GM18499 (cell line): ENCODE data around the gene CCDC134.

ENCODE experiments used
- ATAC-seq: cut with Tn5 transposase; IDR thresholded peaks from one replicate; pipeline ENCODE4 v1.9.1; 2021; ENCODE audit warnings: moderate number of reproducible peaks; ENCODE audit not compliant: insufficient read depth, unreplicated experiment

The CCDC134 gene

DNA sequence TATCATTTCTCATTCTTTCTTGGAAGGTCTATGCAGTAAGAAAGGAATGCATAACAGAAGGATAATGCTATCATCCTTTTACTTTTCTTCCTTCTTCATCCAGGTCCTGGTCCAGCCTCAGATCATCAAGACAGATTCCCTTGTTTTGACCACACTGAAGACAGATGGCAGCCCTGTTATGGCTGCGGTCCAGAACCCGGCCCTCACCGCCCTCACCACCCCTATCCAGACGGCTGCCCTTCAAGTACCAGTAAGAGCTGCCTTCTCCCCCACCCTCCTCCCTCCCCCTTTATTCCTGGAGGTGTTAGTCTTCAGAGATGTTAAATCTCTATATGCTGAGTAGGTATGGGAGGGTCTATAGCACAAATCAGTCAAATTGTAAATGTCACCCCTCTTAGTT, 70.3 kb downstream of the CCDC134 start:
- ATAC-seq = no peak

DNA sequence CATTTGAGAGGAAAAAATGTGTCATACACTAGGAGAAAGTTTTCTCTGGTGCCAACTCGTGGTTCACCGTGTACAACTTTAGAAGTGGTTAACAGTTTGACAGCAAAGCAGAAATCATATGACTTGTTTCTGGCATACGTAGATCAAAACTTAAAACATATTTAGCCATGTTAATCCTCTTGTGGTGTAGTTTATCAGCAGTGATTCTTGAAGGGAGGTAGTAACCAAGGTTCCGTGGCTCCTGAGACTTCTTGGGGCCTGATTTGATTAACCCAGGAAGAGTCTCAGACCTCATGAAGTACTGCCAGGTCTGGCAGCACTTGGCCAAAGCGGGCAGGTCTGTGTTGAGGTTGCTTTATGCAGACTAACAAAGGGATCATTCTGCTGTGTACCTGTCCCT, 72.9 kb downstream of the CCDC134 start:
- ATAC-seq = no peak

DNA sequence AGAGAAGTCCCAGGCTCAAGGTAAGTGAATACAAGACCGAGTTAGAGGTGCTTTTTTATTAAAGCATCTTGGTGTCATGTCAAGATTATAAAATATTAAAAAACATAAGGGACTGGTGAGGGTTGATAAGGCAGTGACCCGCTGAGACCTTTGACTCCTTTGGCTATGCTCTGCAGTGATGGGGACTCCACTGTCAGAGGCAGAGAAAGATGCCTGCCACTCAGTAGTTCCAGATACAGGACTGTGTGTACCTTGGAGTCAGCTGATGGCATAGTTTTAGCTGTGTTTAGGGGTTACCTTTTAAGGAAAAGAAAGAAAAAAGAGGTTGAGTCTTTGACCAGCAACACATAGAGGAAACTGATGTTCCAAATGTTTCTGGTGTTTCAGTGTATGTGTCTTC, 73.6 kb downstream of the CCDC134 start:
- no peak for ATAC-seq

DNA sequence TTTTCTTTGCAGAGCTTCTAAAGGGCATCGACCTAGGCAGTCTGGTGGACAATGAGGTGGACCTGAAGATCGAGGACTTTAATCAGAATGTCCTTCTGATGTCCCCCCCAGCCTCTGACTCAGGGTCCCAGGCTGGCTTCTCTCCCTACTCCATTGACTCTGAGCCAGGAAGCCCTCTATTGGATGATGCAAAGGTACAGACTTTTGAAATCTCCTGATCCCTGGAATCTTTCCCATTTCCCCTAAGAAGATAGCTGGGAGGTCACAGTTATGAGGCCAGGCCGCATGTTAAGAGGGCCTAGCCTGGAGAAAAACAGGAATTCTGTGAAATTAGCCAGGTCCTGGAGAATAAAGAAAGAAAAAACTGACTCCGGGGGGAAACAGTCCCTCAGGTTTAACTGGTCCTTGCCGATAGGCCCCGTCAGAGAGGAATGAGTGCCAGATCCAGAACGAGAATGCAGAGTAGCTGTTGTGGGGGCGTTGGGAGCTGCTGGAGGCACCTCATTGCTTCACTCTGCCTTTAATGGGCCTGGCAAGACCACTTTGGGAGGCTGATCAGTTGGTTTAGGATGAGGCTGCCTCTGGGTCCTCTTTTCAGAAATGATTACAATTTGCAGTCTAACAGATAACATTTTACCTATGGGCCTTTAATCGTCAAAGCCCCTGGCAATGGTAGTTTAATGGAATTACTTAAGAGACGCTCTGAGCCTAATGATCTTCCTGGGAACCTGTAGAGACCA, 75.2 kb downstream of the CCDC134 start:
- ATAC-seq = no peak
